Vein endothelial cell (primary cell): ENCODE results near the gene RPAIN. TPM values are rescaled to one million over a fixed set of nuclear protein-coding genes. Genes with fewer than 3 reads are reported as not detected.

Source experiments
- total RNA-seq: library from RNA; depleted of rRNA; stranded (reverse); fragments of >200 nt; gene quantifications from 2 replicates; pipeline ENCODE4 v1.2.3, GENCODE V29; 2012

The RPAIN gene
- 41.4 and 56.2 TPM in 2 replicates for total RNA-seq

GRCh38 chr17:5419959-5420653 is at the start of gene RPAIN:
Gene RPAIN, plus strand, starts transcription at chr17:5420182. Its CDS starts 29 bp downstream, at chr17:5420211.

GRCh38 chr17:5419356-5419958 is 525 bp upstream of the RPAIN start, which contains the start of gene NUP88:
Gene NUP88, minus strand, starts transcription at chr17:5419662. Its CDS starts 12 bp downstream, at chr17:5419650.

DNA sequence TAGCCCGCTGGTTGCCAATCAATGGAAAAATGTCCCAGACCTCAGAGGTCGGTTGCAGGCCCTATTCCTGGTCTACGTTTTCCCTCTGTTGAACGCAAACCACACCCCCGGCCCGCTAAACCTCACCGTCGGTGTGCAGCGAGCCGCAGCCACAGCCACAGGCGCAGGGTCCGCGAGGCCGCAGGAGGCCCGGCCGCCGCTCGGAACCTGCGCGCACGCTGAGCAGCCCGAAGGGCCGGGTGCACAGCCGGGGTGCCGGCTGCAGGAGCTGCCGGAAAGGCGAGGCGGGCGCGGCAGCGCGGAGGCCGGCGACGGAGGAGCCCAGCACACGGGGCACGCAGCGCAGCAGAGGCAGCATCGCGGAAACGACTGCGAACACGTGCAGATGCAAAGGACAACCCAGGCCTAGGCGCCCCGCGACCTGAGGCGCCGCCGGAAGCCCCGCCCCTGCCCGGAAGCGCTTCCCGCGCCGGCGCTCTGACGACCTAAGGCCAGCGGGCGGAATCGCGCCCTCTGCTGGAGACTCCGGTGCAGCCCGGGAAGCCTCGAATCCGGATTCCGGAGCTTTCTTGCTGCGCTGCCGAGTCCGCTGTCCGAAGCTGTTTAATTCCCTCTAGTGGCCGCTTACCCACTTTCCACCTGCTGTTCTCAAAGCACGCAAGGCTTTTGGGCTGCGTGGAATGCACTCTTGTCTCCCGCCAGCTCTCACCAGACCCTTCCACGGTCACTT is 18.9 kb downstream of the RPAIN start, which contains the start of gene C1QBP:
Gene C1QBP (minus strand): TSS at position 440 of the 730 bp plus-strand sequence. CDS start 82 bp downstream, at position 358.

Other genes starting within 250 kb of the RPAIN start
- gene ZNF594, start 228.3 kb upstream of the RPAIN start, total RNA-seq, result 4.6 and 6.8 TPM in 2 replicates
- not detected in 2 replicates for gene SCIMP, start 185.3 kb upstream of the RPAIN start, total RNA-seq
- gene RABEP1, start 137.9 kb upstream of the RPAIN start, total RNA-seq, result 41.7 and 44.1 TPM in 2 replicates
- gene NUP88, start 520 bp upstream of the RPAIN start, total RNA-seq, result 93.7 and 99.0 TPM in 2 replicates
- 227 and 315 TPM in 2 replicates for gene C1QBP, start 19.0 kb downstream of the RPAIN start, total RNA-seq
- gene DHX33, start 48.8 kb downstream of the RPAIN start, total RNA-seq, result 23.2 and 27.4 TPM in 2 replicates
- gene DERL2, start 66.0 kb downstream of the RPAIN start, total RNA-seq, result 26.7 and 27.1 TPM in 2 replicates
- gene MIS12, start 66.4 kb downstream of the RPAIN start, total RNA-seq, result 12.4 and 14.5 TPM in 2 replicates
- gene NLRP1, start 164.3 kb downstream of the RPAIN start, total RNA-seq, result 34.0 and 34.3 TPM in 2 replicates